WI38 (cell line): Measurements from ENCODE around the gene BRD7.

Experiments used
- H3K4me3 ChIP-seq: 2 replicates; pipeline ENCODE4 v1.5.1; 2011; ENCODE audit warnings: low read depth, mild to moderate bottlenecking, control low read depth, low read length
- CTCF ChIP-seq: IDR thresholded peaks from 2 replicates; pipeline ENCODE4 v1.5.1; 2012; ENCODE audit warnings: low read depth, mild to moderate bottlenecking, control low read depth, low read length

Gene BRD7

DNA sequence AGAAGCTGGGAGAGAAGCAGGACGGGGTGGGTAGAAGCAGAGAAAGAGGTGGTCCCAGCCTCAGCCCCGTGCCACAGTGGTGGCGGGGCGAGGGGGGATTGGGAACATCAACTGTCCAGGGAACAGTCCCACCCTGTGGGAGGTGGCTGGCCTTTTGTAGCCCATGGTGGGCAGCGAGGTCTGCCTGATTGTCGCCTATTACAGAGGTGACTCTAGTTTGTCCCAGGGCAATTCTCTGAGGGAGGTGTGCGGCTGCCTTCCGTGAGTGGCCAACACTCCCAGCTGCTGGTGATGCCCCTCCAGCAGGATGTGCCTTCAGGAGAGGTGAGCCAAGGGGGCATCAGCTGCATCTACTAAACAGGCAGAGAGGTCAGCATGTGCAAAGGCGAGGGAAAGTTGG lies 5.0 kb upstream of the BRD7 start:
- no peak for TF ChIP-seq CTCF
- H3K4me3 ChIP-seq: no peak overlapping the region

GRCh38 chr16:50373345-50373701 lies 4.5 kb upstream of the BRD7 start:
- TF ChIP-seq CTCF: no peak
- no peak overlapping the region for H3K4me3 ChIP-seq

GRCh38 chr16:50372611-50373344 lies 4.0 kb upstream of the BRD7 start:
- no peak for TF ChIP-seq CTCF
- no peak overlapping the region for H3K4me3 ChIP-seq

GRCh38 chr16:50371936-50372595 lies 3.3 kb upstream of the BRD7 start:
- H3K4me3 ChIP-seq: no peak overlapping the region
- TF ChIP-seq CTCF: 0 out of 2 replicates have a peak, but pooled peaks have one; percentile 4

DNA sequence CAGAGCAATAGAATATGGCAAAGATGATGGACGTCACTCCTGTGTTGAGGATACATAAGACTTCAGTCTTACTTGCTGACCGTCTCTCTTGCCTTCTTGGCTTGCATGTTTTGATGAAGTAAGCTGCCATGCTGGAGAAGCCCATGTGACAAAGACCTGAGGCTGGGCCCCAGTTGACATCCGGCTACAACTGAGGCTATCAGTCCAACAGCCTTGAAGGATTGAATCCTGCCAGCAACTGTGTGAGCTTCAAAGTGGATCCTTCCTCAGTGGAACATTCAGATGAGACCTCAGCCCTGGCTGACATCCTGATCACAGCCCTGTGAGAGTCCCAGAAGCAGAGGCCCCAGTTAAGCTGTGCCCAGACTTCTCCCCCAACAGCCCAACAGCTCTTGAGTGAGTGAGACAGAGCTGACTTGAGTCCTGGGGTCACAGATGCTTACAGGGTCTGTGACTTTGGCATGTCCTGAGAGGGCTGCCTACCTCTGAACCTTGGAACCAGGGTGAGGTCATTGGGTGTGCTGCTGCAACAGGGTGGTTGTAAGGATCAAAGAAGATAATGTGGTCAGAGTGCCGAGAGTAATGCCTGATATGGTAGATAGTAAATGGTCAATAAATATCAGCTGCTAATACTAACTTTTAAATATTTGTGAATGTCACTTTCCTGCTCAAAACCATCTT lies 2.4 kb upstream of the BRD7 start:
- no peak overlapping the region for H3K4me3 ChIP-seq
- no peak for TF ChIP-seq CTCF

GRCh38 chr16:50369133-50369804 lies 481 bp upstream of the BRD7 start:
- H3K4me3 ChIP-seq: peak overlapping the region; percentile 55

More at GRCh38 chr16:50369133-50369804, 481 bp upstream of the BRD7 start:
- no peak for TF ChIP-seq CTCF
